ENCODE measurements around the gene MANBA.

DNA sequence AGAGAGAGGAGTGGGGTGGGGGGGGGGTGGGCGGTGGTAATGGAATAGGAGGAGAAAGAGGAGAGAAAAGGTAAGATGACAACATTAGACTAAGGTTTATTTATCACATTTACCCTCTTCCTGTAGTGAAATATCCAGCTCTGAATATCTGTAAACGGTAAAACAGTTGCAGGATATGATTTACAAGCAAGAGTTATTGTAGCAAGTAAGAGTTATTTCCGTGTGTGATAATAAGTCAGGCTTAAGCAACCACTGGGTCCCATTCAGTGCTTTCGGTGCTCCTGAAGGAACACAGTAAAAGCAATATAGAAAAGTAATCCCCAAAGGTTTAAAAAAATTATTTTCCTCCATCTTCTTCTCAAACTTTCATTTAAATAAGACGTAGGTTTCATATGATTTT, 103.6 kb downstream of the MANBA start:
- TF ChIP-seq, protein P1, sequence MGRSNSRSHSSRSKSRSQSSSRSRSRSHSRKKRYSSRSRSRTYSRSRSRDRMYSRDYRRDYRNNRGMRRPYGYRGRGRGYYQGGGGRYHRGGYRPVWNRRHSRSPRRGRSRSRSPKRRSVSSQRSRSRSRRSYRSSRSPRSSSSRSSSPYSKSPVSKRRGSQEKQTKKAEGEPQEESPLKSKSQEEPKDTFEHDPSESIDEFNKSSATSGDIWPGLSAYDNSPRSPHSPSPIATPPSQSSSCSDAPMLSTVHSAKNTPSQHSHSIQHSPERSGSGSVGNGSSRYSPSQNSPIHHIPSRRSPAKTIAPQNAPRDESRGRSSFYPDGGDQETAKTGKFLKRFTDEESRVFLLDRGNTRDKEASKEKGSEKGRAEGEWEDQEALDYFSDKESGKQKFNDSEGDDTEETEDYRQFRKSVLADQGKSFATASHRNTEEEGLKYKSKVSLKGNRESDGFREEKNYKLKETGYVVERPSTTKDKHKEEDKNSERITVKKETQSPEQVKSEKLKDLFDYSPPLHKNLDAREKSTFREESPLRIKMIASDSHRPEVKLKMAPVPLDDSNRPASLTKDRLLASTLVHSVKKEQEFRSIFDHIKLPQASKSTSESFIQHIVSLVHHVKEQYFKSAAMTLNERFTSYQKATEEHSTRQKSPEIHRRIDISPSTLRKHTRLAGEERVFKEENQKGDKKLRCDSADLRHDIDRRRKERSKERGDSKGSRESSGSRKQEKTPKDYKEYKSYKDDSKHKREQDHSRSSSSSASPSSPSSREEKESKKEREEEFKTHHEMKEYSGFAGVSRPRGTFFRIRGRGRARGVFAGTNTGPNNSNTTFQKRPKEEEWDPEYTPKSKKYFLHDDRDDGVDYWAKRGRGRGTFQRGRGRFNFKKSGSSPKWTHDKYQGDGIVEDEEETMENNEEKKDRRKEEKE (IDR thresholded peaks at IDR 0.05) = no peak
- TF ChIP-seq POLR2AphosphoS5 (IDR thresholded peaks at IDR 0.05; ENCODE audit: low read depth, low read length) (no peak), ZBTB21 (CRISPR knock-in tag; IDR thresholded peaks at IDR 0.05) (no peak), FOXP1 (IDR thresholded peaks at IDR 0.05) (no peak), FOXP1 (CRISPR knock-in tag; IDR thresholded peaks at IDR 0.05) (no peak), KDM1A (CRISPR knock-in tag; IDR thresholded peaks at IDR 0.05) (no peak), ZNF556 (CRISPR knock-in tag; IDR thresholded peaks at IDR 0.05; ENCODE audit: borderline replicate concordance) (no peak), MED1 (CRISPR knock-in tag; IDR thresholded peaks at IDR 0.05) (no peak), SRF (IDR thresholded peaks at IDR 0.05; ENCODE audit: low read depth, low read length) (no peak), ZNF496 (CRISPR knock-in tag; IDR thresholded peaks at IDR 0.05; ENCODE audit: insufficient replicate concordance) (no peak)
- TF ChIP-seq, protein P2, sequence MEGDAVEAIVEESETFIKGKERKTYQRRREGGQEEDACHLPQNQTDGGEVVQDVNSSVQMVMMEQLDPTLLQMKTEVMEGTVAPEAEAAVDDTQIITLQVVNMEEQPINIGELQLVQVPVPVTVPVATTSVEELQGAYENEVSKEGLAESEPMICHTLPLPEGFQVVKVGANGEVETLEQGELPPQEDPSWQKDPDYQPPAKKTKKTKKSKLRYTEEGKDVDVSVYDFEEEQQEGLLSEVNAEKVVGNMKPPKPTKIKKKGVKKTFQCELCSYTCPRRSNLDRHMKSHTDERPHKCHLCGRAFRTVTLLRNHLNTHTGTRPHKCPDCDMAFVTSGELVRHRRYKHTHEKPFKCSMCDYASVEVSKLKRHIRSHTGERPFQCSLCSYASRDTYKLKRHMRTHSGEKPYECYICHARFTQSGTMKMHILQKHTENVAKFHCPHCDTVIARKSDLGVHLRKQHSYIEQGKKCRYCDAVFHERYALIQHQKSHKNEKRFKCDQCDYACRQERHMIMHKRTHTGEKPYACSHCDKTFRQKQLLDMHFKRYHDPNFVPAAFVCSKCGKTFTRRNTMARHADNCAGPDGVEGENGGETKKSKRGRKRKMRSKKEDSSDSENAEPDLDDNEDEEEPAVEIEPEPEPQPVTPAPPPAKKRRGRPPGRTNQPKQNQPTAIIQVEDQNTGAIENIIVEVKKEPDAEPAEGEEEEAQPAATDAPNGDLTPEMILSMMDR (CRISPR knock-in tag; IDR thresholded peaks at IDR 0.05) = no peak
- TF ChIP-seq, protein P3, sequence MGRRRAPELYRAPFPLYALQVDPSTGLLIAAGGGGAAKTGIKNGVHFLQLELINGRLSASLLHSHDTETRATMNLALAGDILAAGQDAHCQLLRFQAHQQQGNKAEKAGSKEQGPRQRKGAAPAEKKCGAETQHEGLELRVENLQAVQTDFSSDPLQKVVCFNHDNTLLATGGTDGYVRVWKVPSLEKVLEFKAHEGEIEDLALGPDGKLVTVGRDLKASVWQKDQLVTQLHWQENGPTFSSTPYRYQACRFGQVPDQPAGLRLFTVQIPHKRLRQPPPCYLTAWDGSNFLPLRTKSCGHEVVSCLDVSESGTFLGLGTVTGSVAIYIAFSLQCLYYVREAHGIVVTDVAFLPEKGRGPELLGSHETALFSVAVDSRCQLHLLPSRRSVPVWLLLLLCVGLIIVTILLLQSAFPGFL (CRISPR knock-in tag; IDR thresholded peaks at IDR 0.05) = no peak
